Measurements from ENCODE around the gene CLEC11A.
"Not testable (repeated sequence)": the region's sequence is repeated elsewhere in the genome, so short reads cannot be mapped to it uniquely, and the experiment has no call there.

Gene CLEC11A

DNA sequence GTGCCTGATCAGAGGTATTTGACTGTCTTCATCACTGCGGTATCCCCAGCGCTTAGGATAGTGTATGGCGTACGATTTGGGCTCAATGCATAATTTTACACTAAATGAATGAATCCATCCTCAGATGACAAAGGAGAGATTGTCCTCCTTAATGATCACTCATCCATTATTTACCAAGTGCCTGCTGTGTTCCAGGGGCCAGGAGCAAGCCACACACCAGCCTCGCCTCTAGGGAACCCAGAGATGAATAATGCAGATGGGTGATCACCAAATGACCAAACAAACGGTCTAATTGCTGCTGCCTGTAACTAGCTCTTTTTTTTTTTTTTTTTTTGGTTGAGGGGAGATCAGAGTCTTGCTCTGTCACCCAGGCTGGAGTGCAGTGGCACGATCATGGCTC is 41.2 kb downstream of the CLEC11A start:
- H3K27ac ChIP-seq (ENCODE audit: low read depth, low read length, severe bottlenecking): no peak overlapping the region
- H3K9me3 ChIP-seq (ENCODE audit: control insufficient read depth, low read length): no peaks in the 10 kb centered on the region
- no peaks in the 10 kb centered on the region for H3K4me1 ChIP-seq (ENCODE audit: control insufficient read depth, insufficient read depth, low read length, poor library complexity, severe bottlenecking)
- H3K4me3 ChIP-seq (ENCODE audit: extremely low read depth, insufficient read depth, low read length, poor library complexity, severe bottlenecking): no peak overlapping the region
- WGBS, 2 experiments (ENCODE audit: insufficient coverage in 2 of 2): 73 to 82% methylated on average over 5 to 6 of the region's 7 CpGs
- no peaks in the 10 kb centered on the region for H3K36me3 ChIP-seq (ENCODE audit: control insufficient read depth, insufficient read depth, low read length)

DNA sequence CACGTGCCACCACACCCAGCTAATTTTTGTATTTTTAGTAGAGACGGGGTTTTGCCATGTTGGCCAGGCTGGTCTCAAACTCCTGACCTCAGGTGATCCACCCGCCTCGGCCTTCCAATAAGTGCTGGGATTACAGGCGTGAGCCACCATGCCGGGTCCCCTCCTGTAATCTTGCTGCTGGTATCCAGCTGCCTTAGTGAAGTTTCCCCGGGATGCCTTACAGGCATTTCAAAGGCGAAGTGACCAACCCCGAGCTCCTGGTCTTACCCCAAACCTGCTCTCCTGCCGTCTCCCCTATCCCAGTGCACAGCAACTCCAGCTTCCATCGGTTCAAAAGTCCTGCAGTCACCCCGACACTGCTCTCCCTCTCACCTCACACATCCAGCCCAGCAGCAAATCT is 43.6 kb downstream of the CLEC11A start:
- H3K36me3 ChIP-seq (ENCODE audit: control insufficient read depth, insufficient read depth, low read length); H3K4me1 ChIP-seq (ENCODE audit: control insufficient read depth, insufficient read depth, low read length, poor library complexity, severe bottlenecking); H3K4me3 ChIP-seq (ENCODE audit: extremely low read depth, insufficient read depth, low read length, poor library complexity, severe bottlenecking); H3K9me3 ChIP-seq (ENCODE audit: control insufficient read depth, low read length); H3K27ac ChIP-seq (ENCODE audit: low read depth, low read length, severe bottlenecking): not testable (repeated sequence)
- WGBS, 2 experiments (ENCODE audit: insufficient coverage in 2 of 2): 82 to 90% methylated on average over 8 to 9 of the region's 12 CpGs

DNA sequence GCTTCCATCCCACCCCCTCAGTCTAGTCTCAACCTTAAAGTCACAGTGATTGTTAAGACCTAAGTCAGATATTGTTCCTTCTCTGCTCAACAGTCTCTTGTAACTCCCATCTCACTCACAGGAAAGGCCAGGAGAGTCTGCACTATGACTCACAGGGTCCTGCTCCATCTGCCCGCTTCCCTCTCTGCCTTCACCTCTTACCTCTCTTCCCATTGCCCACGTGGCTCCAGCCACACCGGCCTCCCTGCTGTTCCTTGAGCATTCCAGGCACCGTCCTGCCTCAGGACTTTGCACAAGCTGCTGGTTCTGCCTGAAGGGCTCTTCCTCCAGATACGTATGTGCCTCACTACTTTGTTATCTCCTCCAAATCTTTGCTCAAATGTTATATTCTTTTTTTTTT is 44.1 kb downstream of the CLEC11A start:
- 32 to 36% methylated on average over 3 to 4 of the region's 5 CpGs for WGBS, 2 experiments (ENCODE audit: insufficient coverage in 2 of 2)

DNA sequence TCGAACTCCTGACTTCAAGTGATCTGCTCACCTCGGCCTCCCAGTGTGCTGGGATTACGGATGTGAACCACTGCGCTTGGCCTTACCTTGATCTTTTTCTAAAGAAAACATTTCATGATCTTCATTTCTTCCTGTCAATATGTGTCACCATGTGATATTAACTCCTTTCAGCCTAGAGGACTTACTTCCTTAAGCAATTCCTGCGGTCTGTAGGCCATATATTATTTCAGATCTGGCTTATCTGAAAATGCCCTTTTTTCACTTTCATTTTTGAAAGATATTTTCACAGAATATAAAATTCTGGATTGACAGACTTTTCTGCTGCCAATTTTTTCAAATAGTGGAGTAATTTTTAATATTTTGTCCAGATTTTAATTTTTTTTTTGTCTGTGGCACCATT is 45.1 kb downstream of the CLEC11A start:
- Histone ChIP-seq H3K4me3 (ENCODE audit: extremely low read depth, insufficient read depth, low read length, poor library complexity, severe bottlenecking) (no peak overlapping the region), H3K27ac (ENCODE audit: low read depth, low read length, severe bottlenecking) (no peak overlapping the region), H3K4me1 (ENCODE audit: control insufficient read depth, insufficient read depth, low read length, poor library complexity, severe bottlenecking) (no peaks in the 10 kb centered on the region), H3K9me3 (ENCODE audit: control insufficient read depth, low read length) (no peaks in the 10 kb centered on the region), H3K36me3 (ENCODE audit: control insufficient read depth, insufficient read depth, low read length) (no peaks in the 10 kb centered on the region)
- WGBS, 2 experiments (ENCODE audit: insufficient coverage in 2 of 2): 84 to 94% methylated on average over 4 to 5 of the region's 5 CpGs

More for the DNA sequence above, 44.1 kb downstream of the CLEC11A start:
- not testable (repeated sequence) for H3K36me3 ChIP-seq (ENCODE audit: control insufficient read depth, insufficient read depth, low read length); H3K27ac ChIP-seq (ENCODE audit: low read depth, low read length, severe bottlenecking); H3K4me1 ChIP-seq (ENCODE audit: control insufficient read depth, insufficient read depth, low read length, poor library complexity, severe bottlenecking); H3K4me3 ChIP-seq (ENCODE audit: extremely low read depth, insufficient read depth, low read length, poor library complexity, severe bottlenecking); H3K9me3 ChIP-seq (ENCODE audit: control insufficient read depth, low read length)

DNA sequence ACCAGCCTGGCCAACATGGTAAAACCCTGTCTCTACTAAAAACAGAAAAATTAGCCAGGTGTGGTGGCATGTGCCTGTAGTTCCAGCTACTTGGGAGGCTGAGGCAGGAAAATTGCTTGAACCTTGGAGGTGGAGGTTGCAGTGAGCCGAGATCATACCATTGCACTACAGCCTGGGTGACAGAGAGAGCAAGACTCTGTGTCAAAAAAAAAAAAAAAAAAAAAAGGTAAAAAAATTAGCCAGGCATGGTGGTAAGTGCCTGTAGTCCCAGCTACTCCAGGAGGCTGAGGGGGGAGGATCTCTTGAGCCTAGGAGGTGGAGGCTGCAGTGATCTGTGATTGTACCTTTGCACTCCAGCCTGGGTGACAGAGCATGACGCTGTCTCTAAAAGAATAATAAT is 47.0 kb downstream of the CLEC11A start, which contains the start of gene GPR32:
Gene GPR32, plus strand, starts transcription at position 301 of the 400 bp plus-strand sequence. CDS start 137 bp downstream, outside the sequence.
- not testable (repeated sequence) for H3K27ac ChIP-seq (ENCODE audit: low read depth, low read length, severe bottlenecking); H3K4me1 ChIP-seq (ENCODE audit: control insufficient read depth, insufficient read depth, low read length, poor library complexity, severe bottlenecking); H3K36me3 ChIP-seq (ENCODE audit: control insufficient read depth, insufficient read depth, low read length); H3K4me3 ChIP-seq (ENCODE audit: extremely low read depth, insufficient read depth, low read length, poor library complexity, severe bottlenecking); H3K9me3 ChIP-seq (ENCODE audit: control insufficient read depth, low read length)
- 67% methylated on average over 1 of the region's 2 CpGs; no CpG with 5 or more reads in 1 of the 2 experiments for WGBS, 2 experiments (ENCODE audit: insufficient coverage in 2 of 2)

DNA sequence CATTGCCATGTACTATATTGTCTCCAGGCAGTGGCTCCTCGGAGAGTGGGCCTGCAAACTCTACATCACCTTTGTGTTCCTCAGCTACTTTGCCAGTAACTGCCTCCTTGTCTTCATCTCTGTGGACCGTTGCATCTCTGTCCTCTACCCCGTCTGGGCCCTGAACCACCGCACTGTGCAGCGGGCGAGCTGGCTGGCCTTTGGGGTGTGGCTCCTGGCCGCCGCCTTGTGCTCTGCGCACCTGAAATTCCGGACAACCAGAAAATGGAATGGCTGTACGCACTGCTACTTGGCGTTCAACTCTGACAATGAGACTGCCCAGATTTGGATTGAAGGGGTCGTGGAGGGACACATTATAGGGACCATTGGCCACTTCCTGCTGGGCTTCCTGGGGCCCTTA is 47.7 kb downstream of the CLEC11A start:
- 87 to 90% methylated on average over 13 of the region's 13 CpGs for WGBS, 2 experiments (ENCODE audit: insufficient coverage in 2 of 2)
- Histone ChIP-seq H3K36me3 (ENCODE audit: control insufficient read depth, insufficient read depth, low read length) (no peaks in the 10 kb centered on the region), H3K4me1 (ENCODE audit: control insufficient read depth, insufficient read depth, low read length, poor library complexity, severe bottlenecking) (no peaks in the 10 kb centered on the region), H3K9me3 (ENCODE audit: control insufficient read depth, low read length) (no peaks in the 10 kb centered on the region), H3K4me3 (ENCODE audit: extremely low read depth, insufficient read depth, low read length, poor library complexity, severe bottlenecking) (no peak overlapping the region), H3K27ac (ENCODE audit: low read depth, low read length, severe bottlenecking) (no peak overlapping the region)

DNA sequence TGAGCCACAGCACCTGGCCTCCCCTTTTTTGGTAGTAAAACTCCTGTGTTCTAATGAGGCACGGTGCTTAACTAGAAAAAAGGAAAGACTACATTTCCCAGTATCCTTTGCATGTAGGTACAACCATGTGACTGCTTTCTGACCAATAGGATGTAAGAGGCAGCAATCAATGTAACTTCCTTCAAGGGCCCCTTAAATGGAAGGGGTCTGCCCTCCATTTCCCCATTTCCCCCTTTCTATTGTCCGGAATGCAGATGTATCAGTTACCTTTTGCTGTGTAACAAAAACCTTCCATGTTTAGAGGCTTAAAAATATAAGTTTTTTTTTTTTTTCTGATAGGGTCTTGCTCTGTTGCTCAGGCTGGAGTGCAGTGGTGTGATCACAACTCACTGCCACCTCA is 49.3 kb downstream of the CLEC11A start:
- H3K4me3 ChIP-seq (ENCODE audit: extremely low read depth, insufficient read depth, low read length, poor library complexity, severe bottlenecking): no peak overlapping the region
- H3K27ac ChIP-seq (ENCODE audit: low read depth, low read length, severe bottlenecking): no peak overlapping the region
- H3K36me3 ChIP-seq (ENCODE audit: control insufficient read depth, insufficient read depth, low read length): no peaks in the 10 kb centered on the region
- H3K4me1 ChIP-seq (ENCODE audit: control insufficient read depth, insufficient read depth, low read length, poor library complexity, severe bottlenecking): no peaks in the 10 kb centered on the region
- no peaks in the 10 kb centered on the region for H3K9me3 ChIP-seq (ENCODE audit: control insufficient read depth, low read length)
- WGBS, 2 experiments (ENCODE audit: insufficient coverage in 2 of 2): 33 to 60% methylated on average over 1 of the region's 2 CpGs

DNA sequence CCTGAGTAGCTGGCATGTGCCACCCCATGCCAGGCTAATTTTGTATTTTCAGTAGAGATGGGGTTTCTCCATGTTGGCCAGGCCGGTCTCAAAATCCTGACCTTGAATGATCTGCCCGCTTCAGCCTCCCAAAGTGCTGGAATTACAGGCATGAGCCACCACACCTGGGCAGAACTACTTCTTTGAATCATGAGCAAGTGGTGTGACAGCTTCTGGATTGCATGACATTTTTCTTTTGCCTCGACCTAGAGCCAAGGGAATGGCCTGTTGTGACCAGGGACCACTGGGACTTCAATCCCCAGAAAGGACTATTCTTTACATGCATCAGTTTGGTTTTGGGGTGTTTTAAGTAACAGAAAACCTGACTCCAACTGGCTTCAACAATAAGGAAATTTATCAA is 49.7 kb downstream of the CLEC11A start:
- not testable (repeated sequence) for H3K4me1 ChIP-seq (ENCODE audit: control insufficient read depth, insufficient read depth, low read length, poor library complexity, severe bottlenecking); H3K36me3 ChIP-seq (ENCODE audit: control insufficient read depth, insufficient read depth, low read length); H3K9me3 ChIP-seq (ENCODE audit: control insufficient read depth, low read length); H3K27ac ChIP-seq (ENCODE audit: low read depth, low read length, severe bottlenecking); H3K4me3 ChIP-seq (ENCODE audit: extremely low read depth, insufficient read depth, low read length, poor library complexity, severe bottlenecking)
- 70 to 80% methylated on average over 3 of the region's 3 CpGs for WGBS, 2 experiments (ENCODE audit: insufficient coverage in 2 of 2)

DNA sequence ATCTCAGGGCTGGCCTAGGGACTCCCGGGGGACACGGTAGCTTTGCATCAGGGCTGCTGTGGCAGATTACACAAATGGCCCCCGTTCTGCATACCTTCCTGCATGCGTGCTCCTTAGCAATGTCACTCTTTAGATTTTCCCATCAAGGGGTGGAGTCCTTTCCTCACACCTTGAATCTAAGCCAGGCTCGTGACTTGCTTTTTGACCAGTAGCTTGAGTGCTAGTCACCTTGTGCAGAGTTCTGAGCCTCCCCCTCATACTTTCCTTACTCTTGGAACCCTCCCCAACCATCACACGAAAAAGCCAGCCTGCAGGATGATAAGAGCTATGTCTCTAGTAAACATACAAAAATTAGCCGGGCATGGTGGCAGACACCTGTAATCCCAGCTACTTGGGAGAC is 50.3 kb downstream of the CLEC11A start:
- not testable (repeated sequence) for H3K4me3 ChIP-seq (ENCODE audit: extremely low read depth, insufficient read depth, low read length, poor library complexity, severe bottlenecking); H3K36me3 ChIP-seq (ENCODE audit: control insufficient read depth, insufficient read depth, low read length); H3K27ac ChIP-seq (ENCODE audit: low read depth, low read length, severe bottlenecking); H3K9me3 ChIP-seq (ENCODE audit: control insufficient read depth, low read length); H3K4me1 ChIP-seq (ENCODE audit: control insufficient read depth, insufficient read depth, low read length, poor library complexity, severe bottlenecking)
- 75 to 84% methylated on average over 5 to 6 of the region's 7 CpGs for WGBS, 2 experiments (ENCODE audit: insufficient coverage in 2 of 2)

Measured in mesodermal cell (in vitro differentiated cells).